Naive thymus-derived CD4-positive, alpha-beta T cell (primary cell): Measurements from ENCODE around the gene ADAMTS14. TPM values are rescaled to one million over a fixed set of nuclear protein-coding genes. Genes with fewer than 3 reads are reported as not detected.

Source experiments
- ATAC-seq: fragments of 150-1000 bp; cut with Tn5 transposase; 2 replicates; pipeline ENCODE4 v1.10.0; 2021; ENCODE audit warnings: mild to moderate bottlenecking, moderate library complexity
- CTCF ChIA-PET: fragments of 350-600 bp; sonication (Branson Sonifier 250); formaldehyde crosslinking; loops from one replicate; lab custom pipeline; 2021; ENCODE audit warnings: antibody characterized with exemption; lab: Charles Lee
- POLR2A ChIA-PET: fragments of 350-600 bp; sonication (Branson Sonifier 250); formaldehyde crosslinking; loops from one replicate; lab custom pipeline; 2021; ENCODE audit warnings: antibody characterized with exemption, inconsistent platforms; lab: Charles Lee
- DNase-seq, 9 donors: peaks; one replicate each; pipeline versions ENCODE4 v3.0.0 to v3.0.0-alpha.2; 2020 to 2022; ENCODE audit warnings: mixed read lengths in 1 of 9
- H3K27ac ChIP-seq: one replicate; pipeline ENCODE4 v1.7.0; 2013; ENCODE audit warnings: mild to moderate bottlenecking, low read depth, low read length, moderate library complexity
- H3K27me3 ChIP-seq, 2 donors: one replicate each; pipeline ENCODE4 v1.7.0; 2013; ENCODE audit warnings: low read length in 2 of 2, mild to moderate bottlenecking in 2 of 2, moderate library complexity in 2 of 2; ENCODE audit not compliant: control insufficient read depth in 2 of 2, insufficient read depth in 2 of 2
- H3K36me3 ChIP-seq, 3 experiments: 1 replicate in 2 of 3; 2 replicates in 1 of 3; pipeline ENCODE4 v1.7.0; 2013; ENCODE audit warnings: low read length in 3 of 3, mild to moderate bottlenecking in 3 of 3, moderate library complexity in 1 of 3; ENCODE audit not compliant: insufficient read depth in 3 of 3, control insufficient read depth in 2 of 3
- H3K4me1 ChIP-seq, 2 donors: one replicate each; pipeline ENCODE4 v1.7.0; 2013; ENCODE audit warnings: low read length in 2 of 2, mild to moderate bottlenecking in 2 of 2, moderate library complexity in 1 of 2; ENCODE audit not compliant: control insufficient read depth in 2 of 2, insufficient read depth in 2 of 2
- H3K4me3 ChIP-seq: 2 replicates; pipeline ENCODE4 v1.7.0; 2013; ENCODE audit warnings: mild to moderate bottlenecking, low read length
- H3K9me3 ChIP-seq, 3 experiments: 1 replicate in 2 of 3; 2 replicates in 1 of 3; pipeline ENCODE4 v1.7.0; 2013; ENCODE audit warnings: low read length in 3 of 3; ENCODE audit not compliant: control insufficient read depth in 2 of 3
- H3K27ac Mint-ChIP-seq, 9 donors: one replicate each; pipeline ENCODE4 v1.8.0; 2020 to 2022; ENCODE audit warnings: mixed read lengths in 9 of 9, mild to moderate bottlenecking in 8 of 9, moderate library complexity in 5 of 9, inconsistent platforms in 2 of 9
- H3K27me3 Mint-ChIP-seq, 5 donors: one replicate each; pipeline ENCODE4 v1.8.0; 2021 to 2022; ENCODE audit warnings: mixed read lengths in 5 of 5, mild to moderate bottlenecking in 1 of 5
- H3K36me3 Mint-ChIP-seq, 5 donors: one replicate each; pipeline ENCODE4 v1.8.0; 2020 to 2022; ENCODE audit warnings: mixed read lengths in 5 of 5, mild to moderate bottlenecking in 3 of 5, inconsistent platforms in 1 of 5
- H3K4me1 Mint-ChIP-seq, 7 donors: one replicate each; pipeline ENCODE4 v1.8.0; 2020 to 2022; ENCODE audit warnings: mixed read lengths in 7 of 7, mild to moderate bottlenecking in 3 of 7, inconsistent platforms in 1 of 7
- H3K4me3 Mint-ChIP-seq, 10 donors: one replicate each; pipeline ENCODE4 v1.8.0; 2020 to 2022; ENCODE audit warnings: mild to moderate bottlenecking in 10 of 10, mixed read lengths in 10 of 10, moderate library complexity in 6 of 10, inconsistent platforms in 2 of 10
- H3K9me3 Mint-ChIP-seq, 11 donors: one replicate each; pipeline ENCODE4 v1.8.0; 2020 to 2022; ENCODE audit warnings: mixed read lengths in 11 of 11, mild to moderate bottlenecking in 4 of 11, inconsistent platforms in 1 of 11, moderate library complexity in 1 of 11
- intact Hi-C, 2 donors: fragments of 100-400 bp; cut with micrococcal nuclease; formaldehyde crosslinking; loops; one replicate each; pipeline ENCODE4 v1.15.1; 2023
- polyA plus RNA-seq, 2 donors: library from polyadenylated mRNA; unstranded; fragments of 300-500 nt; fragmentation: Illumina TruSeq; gene quantifications; one replicate each; pipeline ENCODE4 v1.2.3, GENCODE V29; 2021
- total RNA-seq, 6 experiments: library from RNA in 5 of 6; stranded (reverse) in 5 of 6; gene quantifications; 1 replicate in 5 of 6; 2 replicates in 1 of 6; pipeline ENCODE4 v1.2.3 and lab custom pipeline; 2021 to 2026

ADAMTS14 gene
- total and polyA plus RNA-seq, 7 experiments from 2014 or later = 0.08 to 0.10 TPM; not detected in 5

GRCh38 chr10:70781461-70782051 is 109.2 kb downstream of the ADAMTS14 start:
- H3K27me3 ChIP-seq = no peaks in the 10 kb centered on the region
- no peaks in the 10 kb centered on the region for H3K4me1 ChIP-seq
- H3K9me3 Mint-ChIP-seq = no peaks in the 10 kb centered on the region
- ATAC-seq (no peak), DNase-seq (no peak)
- ChIA-PET CTCF (interaction anchor here (0.6 kb wide), 1 partner anchor 1664 kb away, joined by 3 read pairs; no protein-coding TSS in a partner anchor), POLR2A (no interaction called here)
- no peaks in the 10 kb centered on the region for H3K36me3 ChIP-seq
- peaks cover 0 to 9% (median 0%) of the 10 kb centered on the region in 5 donors for H3K27me3 Mint-ChIP-seq
- no peak overlapping the region for H3K4me3 Mint-ChIP-seq
- H3K4me1 Mint-ChIP-seq = peaks cover 0 to 12% (median 0%) of the 10 kb centered on the region in 7 donors
- no peaks in the 10 kb centered on the region for H3K9me3 ChIP-seq
- no peak overlapping the region for H3K27ac Mint-ChIP-seq
- H3K4me3 ChIP-seq = no peak overlapping the region
- intact Hi-C loops = no loop called here
- no peaks in the 10 kb centered on the region for H3K36me3 Mint-ChIP-seq
- H3K27ac ChIP-seq = no peak overlapping the region

GRCh38 chr10:70782086-70782745 is 109.9 kb downstream of the ADAMTS14 start:
- Mint-ChIP-seq H3K9me3 (no peaks in the 10 kb centered on the region), H3K27me3 (peaks cover 0 to 9% (median 0%) of the 10 kb centered on the region in 5 donors), H3K27ac (no peak overlapping the region), H3K4me1 (peaks cover 0 to 12% (median 0%) of the 10 kb centered on the region in 7 donors), H3K4me3 (no peak overlapping the region), H3K36me3 (no peaks in the 10 kb centered on the region)
- Histone ChIP-seq H3K27me3 (no peaks in the 10 kb centered on the region), H3K4me1 (no peaks in the 10 kb centered on the region), H3K9me3 (no peaks in the 10 kb centered on the region), H3K4me3 (no peak overlapping the region), H3K36me3 (no peaks in the 10 kb centered on the region), H3K27ac (no peak overlapping the region)
- ChIA-PET CTCF (interaction anchor here (0.6 kb wide), 1 partner anchor 1663 kb away, joined by 3 read pairs; no protein-coding TSS in a partner anchor), POLR2A (no interaction called here)
- intact Hi-C loops = no loop called here
- DNase-seq = no peak
- ATAC-seq = no peak

- Histone ChIP-seq H3K27me3 (no peaks in the 10 kb centered on the region), H3K27ac (no peak overlapping the region), H3K9me3 (no peaks in the 10 kb centered on the region), H3K4me3 (no peak overlapping the region), H3K36me3 (no peaks in the 10 kb centered on the region), H3K4me1 (no peaks in the 10 kb centered on the region)
- ChIA-PET CTCF (no interaction called here), POLR2A (no interaction called here)
- Mint-ChIP-seq H3K27ac (no peak overlapping the region), H3K9me3 (no peaks in the 10 kb centered on the region), H3K4me3 (no peak overlapping the region), H3K36me3 (no peaks in the 10 kb centered on the region), H3K4me1 (peaks cover 0 to 13% (median 0%) of the 10 kb centered on the region in 7 donors), H3K27me3 (peaks cover 0 to 8% (median 0%) of the 10 kb centered on the region in 5 donors)
- DNase-seq (no peak), ATAC-seq (no peak)
- intact Hi-C loops = no loop called here
Observed at GRCh38 chr10:70782746-70783680, 110.7 kb downstream of the ADAMTS14 start.

- Histone ChIP-seq H3K27ac (no peak overlapping the region), H3K27me3 (no peaks in the 10 kb centered on the region), H3K9me3 (no peaks in the 10 kb centered on the region), H3K4me3 (no peak overlapping the region), H3K4me1 (no peaks in the 10 kb centered on the region), H3K36me3 (no peaks in the 10 kb centered on the region)
- Mint-ChIP-seq H3K9me3 (no peaks in the 10 kb centered on the region), H3K4me1 (peaks cover 0 to 13% (median 0%) of the 10 kb centered on the region in 7 donors), H3K4me3 (no peak overlapping the region), H3K36me3 (no peaks in the 10 kb centered on the region), H3K27ac (no peak overlapping the region), H3K27me3 (peaks cover 0 to 13% (median 0%) of the 10 kb centered on the region in 5 donors)
- CTCF ChIA-PET = no interaction called here
- DNase-seq (no peak), ATAC-seq (no peak)
- POLR2A ChIA-PET = no interaction called here
- intact Hi-C loops = no loop called here
Observed at GRCh38 chr10:70784016-70784415, 111.7 kb downstream of the ADAMTS14 start.

- Mint-ChIP-seq H3K9me3 (no peaks in the 10 kb centered on the region), H3K4me3 (no peak overlapping the region), H3K36me3 (no peaks in the 10 kb centered on the region), H3K4me1 (peaks cover 0 to 13% (median 0%) of the 10 kb centered on the region in 7 donors), H3K27me3 (peaks cover 0 to 17% (median 0%) of the 10 kb centered on the region in 5 donors), H3K27ac (no peak overlapping the region)
- DNase-seq (no peak), ATAC-seq (no peak)
- no peaks in the 10 kb centered on the region for H3K4me1 ChIP-seq
- H3K27me3 ChIP-seq = no peaks in the 10 kb centered on the region
- CTCF ChIA-PET = no interaction called here
- H3K9me3 ChIP-seq = no peaks in the 10 kb centered on the region
- no peak overlapping the region for H3K4me3 ChIP-seq
- intact Hi-C loops = no loop called here
- H3K27ac ChIP-seq = no peak overlapping the region
- no peaks in the 10 kb centered on the region for H3K36me3 ChIP-seq
- POLR2A ChIA-PET = no interaction called here
Observed at GRCh38 chr10:70784471-70784870, 112.2 kb downstream of the ADAMTS14 start.

GRCh38 chr10:70785190-70785589 is 112.9 kb downstream of the ADAMTS14 start, which contains the start of gene TBATA:
TBATA (minus strand) TSS chr10:70785377; CDS start chr10:70783379, 1,998 bp downstream.
- peak; percentile 31 for ATAC-seq
- Histone ChIP-seq H3K36me3 (no peaks in the 10 kb centered on the region), H3K9me3 (no peaks in the 10 kb centered on the region), H3K4me1 (no peaks in the 10 kb centered on the region), H3K27me3 (no peaks in the 10 kb centered on the region), H3K27ac (no peak within 1 kb of the TSS), H3K4me3 (no peak within 1 kb of the TSS)
- H3K36me3 Mint-ChIP-seq = no peaks in the 10 kb centered on the region
- peaks cover 0 to 20% (median 0%) of the 10 kb centered on the region in 5 donors for H3K27me3 Mint-ChIP-seq
- no peak for DNase-seq
- intact Hi-C loops = no loop called here
- H3K27ac Mint-ChIP-seq = no peak within 1 kb of the TSS
- H3K4me1 Mint-ChIP-seq = peaks cover 0 to 13% (median 0%) of the 10 kb centered on the region in 7 donors
- H3K4me3 Mint-ChIP-seq = no peak within 1 kb of the TSS
- ChIA-PET POLR2A (no interaction called here), CTCF (no interaction called here)
- H3K9me3 Mint-ChIP-seq = no peaks in the 10 kb centered on the region
